Measurements from ENCODE around the gene TOR4A. TPM values are rescaled to one million over a fixed set of nuclear protein-coding genes. Genes with fewer than 3 reads are reported as not detected.
A peak's percentile ranks its signal among the peaks of the same experiment; 100 is the strongest.

The TOR4A gene
- total and polyA plus RNA-seq, 9 of the 15 experiments (the other 6 are each of a cell fraction or from before 2014, with no cell fraction given): 3.9 to 49.2 (median 8.8) TPM

DNA sequence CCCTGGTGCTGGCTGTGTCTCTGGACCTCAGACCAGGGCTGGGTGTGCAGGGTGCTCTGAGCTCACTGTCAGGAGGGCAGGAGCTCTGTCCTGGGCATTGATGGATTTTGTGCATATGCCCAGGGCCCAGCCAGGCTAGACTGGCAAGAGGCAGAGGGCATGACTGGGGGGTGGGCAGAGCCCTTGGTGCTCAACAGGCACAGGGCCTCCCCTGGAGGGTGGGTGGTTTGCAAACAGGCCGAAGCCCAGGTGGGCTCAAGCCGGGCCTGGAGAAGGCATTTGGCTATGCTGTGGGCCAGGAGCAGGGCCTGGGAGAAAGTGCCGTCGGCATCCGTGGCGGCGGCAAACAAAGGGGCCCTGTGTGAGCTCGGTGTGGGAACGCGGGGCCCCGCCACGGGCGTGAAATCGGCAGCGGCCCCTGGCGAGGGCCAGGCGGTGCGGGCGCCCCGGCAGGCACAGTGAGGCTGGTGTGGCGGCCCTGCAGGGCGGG lies 26.4 kb downstream of the TOR4A start:
- FAIRE-seq (no peak), ATAC-seq (no peak), DNase-seq (ENCODE audit: extremely low read depth in 1 of 4, low spot score in 3 of 4) (no peak)
- Histone ChIP-seq H4K20me1 (replicated peaks; ENCODE audit: control insufficient read depth, insufficient read depth, low read length) (peaks cover 13% of the 10 kb centered on the region), H3K4me1 (replicated peaks in 1 of 2; ENCODE audit: control insufficient read depth in 2 of 2, insufficient read depth in 2 of 2, low read length in 2 of 2) (peaks cover 27 to 87% of the 10 kb centered on the region in 2 experiments), H3K9me1 (ENCODE audit: control insufficient read depth, insufficient read depth, low read length) (peaks cover 7% of the 10 kb centered on the region), H3K36me3 (ENCODE audit: control insufficient read depth, insufficient read depth, low read length) (peaks cover 3% of the 10 kb centered on the region; the same call in 1 of the 3 replicates), H3K4me3 (no peak overlapping the region), H3K27ac (ENCODE audit: extremely low read depth, low read depth, low read length) (no peak overlapping the region), H3K4me2 (ENCODE audit: insufficient read depth, low read length) (no peak overlapping the region), H2AFZ (ENCODE audit: low read depth, low read length) (no peak overlapping the region), H3K79me2 (ENCODE audit: control insufficient read depth, insufficient read depth, low read length) (peaks cover 28% of the 10 kb centered on the region), H3K27me3 (ENCODE audit: control insufficient read depth in 2 of 2, insufficient read depth in 2 of 2, low read length in 2 of 2) (no peaks in the 10 kb centered on the region), H3K9ac (ENCODE audit: insufficient read depth in 1 of 2, low read depth in 2 of 2, low read length in 2 of 2) (peak overlapping the region in 1 of 2 experiments; percentile 91; a peak in 2 of 4 replicates), H3K9me3 (replicated peaks; ENCODE audit: control insufficient read depth, insufficient read depth, low read depth, low read length) (no peaks in the 10 kb centered on the region)
- CTCF ChIA-PET (ENCODE audit: low intra/inter-chr PET ratio): no interaction called here
- BruUV-seq (replicated peaks): no TSS peak
- WGBS (ENCODE audit: insufficient coverage, low coverage, missing lambda C conversion rate): 90% methylated on average over 8 of the region's 22 CpGs
- TF ChIP-seq SMAD4 (CRISPR knock-in tag; conservative IDR thresholded peaks at IDR 0.05) (no peak), TEAD4 (IDR thresholded peaks at IDR 0.05; ENCODE audit: low read length) (no peak), TEAD4 (CRISPR knock-in tag; IDR thresholded peaks at IDR 0.05; ENCODE audit: borderline replicate concordance) (no peak), HNRNPL (IDR thresholded peaks at IDR 0.05; ENCODE audit: low read depth, low read length) (peak; percentile 67; the same call in 1 of the 2 replicates), SMARCA4 (IDR thresholded peaks at IDR 0.05) (no peak), ETV1 (tag; conservative IDR thresholded peaks at IDR 0.05; ENCODE audit: low read depth) (no peak), KLF16 (IDR thresholded peaks at IDR 0.05) (no peak)
- TF ChIP-seq, protein P1, sequence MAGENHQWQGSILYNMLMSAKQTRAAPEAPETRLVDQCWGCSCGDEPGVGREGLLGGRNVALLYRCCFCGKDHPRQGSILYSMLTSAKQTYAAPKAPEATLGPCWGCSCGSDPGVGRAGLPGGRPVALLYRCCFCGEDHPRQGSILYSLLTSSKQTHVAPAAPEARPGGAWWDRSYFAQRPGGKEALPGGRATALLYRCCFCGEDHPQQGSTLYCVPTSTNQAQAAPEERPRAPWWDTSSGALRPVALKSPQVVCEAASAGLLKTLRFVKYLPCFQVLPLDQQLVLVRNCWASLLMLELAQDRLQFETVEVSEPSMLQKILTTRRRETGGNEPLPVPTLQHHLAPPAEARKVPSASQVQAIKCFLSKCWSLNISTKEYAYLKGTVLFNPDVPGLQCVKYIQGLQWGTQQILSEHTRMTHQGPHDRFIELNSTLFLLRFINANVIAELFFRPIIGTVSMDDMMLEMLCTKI (IDR thresholded peaks at IDR 0.05; ENCODE audit: partially characterized antibody): no peak
- in situ Hi-C loops (cut with MboI) (no loop called here), intact Hi-C loops (cut with micrococcal nuclease) (loop anchor here (5.0 to 10.0 kb wide), 4 partner anchors 62 to 228 kb away; partner anchors contain the start of genes EXD3, NOXA1 and TUBB4B)
- POLR2A ChIA-PET: interaction anchor here (0.7 to 2.3 kb wide), 5 partner anchors 9 to 119 kb away, joined by 3 to 10 read pairs (median 4); partner anchors contain the start of genes EXD3 and NOXA1
